Activated CD4-positive, alpha-beta T cell treated with anti-CD3 and anti-CD28 coated beads, Interleukin-2, amount 10 ng/mL, durations not matched to agents 24 days and 14 days (primary cell): Measurements from ENCODE around the gene AP4B1. TPM values are rescaled to one million over a fixed set of nuclear protein-coding genes. Genes with fewer than 3 reads are reported as not detected.
"Not testable (repeated sequence)": the region's sequence is repeated elsewhere in the genome, so short reads cannot be mapped to it uniquely, and the experiment has no call there.

Source experiments
- DNase-seq: peaks from one replicate; pipeline ENCODE4 v3.0.0; 2022
- H3K27ac Mint-ChIP-seq: one replicate; pipeline ENCODE4 v1.8.0; 2022; ENCODE audit warnings: mild to moderate bottlenecking, mixed read lengths
- H3K27me3 Mint-ChIP-seq: one replicate; pipeline ENCODE4 v1.8.0; 2022; ENCODE audit warnings: mixed read lengths
- H3K36me3 Mint-ChIP-seq: one replicate; pipeline ENCODE4 v1.8.0; 2022; ENCODE audit warnings: low read depth, mild to moderate bottlenecking, mixed read lengths
- H3K4me1 Mint-ChIP-seq: one replicate; pipeline ENCODE4 v1.8.0; 2021; ENCODE audit warnings: mixed read lengths
- H3K4me3 Mint-ChIP-seq: one replicate; pipeline ENCODE4 v1.8.0; 2022; ENCODE audit warnings: mild to moderate bottlenecking, moderate library complexity, mixed read lengths
- H3K9me3 Mint-ChIP-seq: one replicate; pipeline ENCODE4 v1.8.0; 2021; ENCODE audit warnings: mixed read lengths
- intact Hi-C: fragments of 100-400 bp; cut with micrococcal nuclease; formaldehyde crosslinking; loops from one replicate; pipeline ENCODE4 v1.15.1; 2023
- total RNA-seq: library from RNA; stranded (reverse); gene quantifications from 2 replicates; pipeline ENCODE4 v1.2.3, GENCODE V29; 2022

The AP4B1 gene
- total RNA-seq = 41.7 and 42.3 TPM in 2 replicates

GRCh38 chr1:113904674-113905434 is at the start of gene AP4B1, which contains the start of gene DCLRE1B:
TSS of gene AP4B1 (minus strand) at chr1:113904799. CDS start at chr1:113904717, 82 bp downstream.
TSS of gene DCLRE1B (plus strand) at chr1:113905326. CDS start at chr1:113905587, 261 bp downstream.
- H3K27ac Mint-ChIP-seq = peak within 1 kb of the TSS; percentile 98
- H3K36me3 Mint-ChIP-seq = peaks cover 38% of the 10 kb centered on the region
- peak within 1 kb of the TSS; percentile 99 for H3K4me3 Mint-ChIP-seq
- peak; percentile 99 for DNase-seq
- peaks cover 53% of the 10 kb centered on the region for H3K4me1 Mint-ChIP-seq
- intact Hi-C loops = loop anchor here (1.0 to 5.0 kb wide), 7 partner anchors 24 to 606 kb away; partner anchors contain the start of genes HIPK1, PHTF1, PTPN22 and RSBN1
- no peaks in the 10 kb centered on the region for H3K27me3 Mint-ChIP-seq
- H3K9me3 Mint-ChIP-seq = no peaks in the 10 kb centered on the region

- Mint-ChIP-seq H3K4me1 (peaks cover 26% of the 10 kb centered on the region), H3K27me3 (no peaks in the 10 kb centered on the region), H3K4me3 (no peak overlapping the region), H3K9me3 (no peaks in the 10 kb centered on the region), H3K36me3 (peaks cover 35% of the 10 kb centered on the region), H3K27ac (no peak overlapping the region)
- intact Hi-C loops = no loop called here
- no peak for DNase-seq
Observed at GRCh38 chr1:113951719-113952118, 47.1 kb upstream of the AP4B1 start.

DNA sequence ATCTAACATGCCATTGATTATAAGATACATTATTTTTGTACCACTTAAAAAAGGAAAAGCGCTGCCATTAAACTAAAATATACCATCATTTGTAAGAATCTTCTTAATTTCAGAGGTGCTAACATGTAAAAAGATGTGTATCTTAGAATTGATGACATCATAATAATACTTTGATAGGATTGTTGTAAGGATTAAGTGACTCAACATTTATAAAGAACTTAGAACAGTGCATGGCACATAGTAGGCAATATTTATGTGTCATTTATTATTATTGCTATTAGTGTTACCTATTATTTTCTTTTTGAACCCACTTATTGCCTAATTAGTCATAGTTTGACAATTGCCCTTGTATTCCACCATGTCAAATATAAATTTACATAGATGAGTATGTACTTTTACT is 46.3 kb upstream of the AP4B1 start:
- DNase-seq = no peak
- Mint-ChIP-seq H3K36me3 (peaks cover 31% of the 10 kb centered on the region), H3K27me3 (no peaks in the 10 kb centered on the region), H3K4me3 (no peak overlapping the region), H3K9me3 (no peaks in the 10 kb centered on the region), H3K4me1 (peaks cover 33% of the 10 kb centered on the region), H3K27ac (no peak overlapping the region)
- intact Hi-C loops = no loop called here

- Mint-ChIP-seq H3K4me1 (peaks cover 37% of the 10 kb centered on the region), H3K4me3 (no peak overlapping the region), H3K9me3 (peaks cover 5% of the 10 kb centered on the region), H3K27ac (no peak overlapping the region), H3K27me3 (no peaks in the 10 kb centered on the region), H3K36me3 (peaks cover 31% of the 10 kb centered on the region)
- intact Hi-C loops = loop anchor here (2.0 kb wide), 1 partner anchor 18 kb away; no protein-coding TSS in a partner anchor
- no peak for DNase-seq
Observed at GRCh38 chr1:113949007-113949406, 44.4 kb upstream of the AP4B1 start.

DNA sequence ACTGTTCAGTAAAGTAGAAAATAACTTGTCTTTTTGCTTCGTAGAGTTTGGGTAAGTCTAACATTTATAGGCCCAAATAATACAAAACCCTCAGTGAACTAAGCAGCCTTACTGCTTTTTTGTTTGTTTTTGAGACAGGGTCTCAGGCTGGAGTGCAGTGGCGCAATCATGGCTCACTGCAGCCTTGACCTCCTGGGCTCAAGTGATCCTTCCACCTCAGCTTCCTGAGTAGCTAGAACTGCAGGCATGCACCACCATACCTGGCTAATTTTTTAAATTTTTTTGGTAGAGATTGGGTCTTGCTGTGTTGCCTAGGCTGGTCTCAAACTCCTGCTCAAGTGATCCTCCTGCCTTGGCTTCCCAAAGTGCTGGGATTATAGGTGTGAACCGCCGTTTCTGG is 43.6 kb upstream of the AP4B1 start:
- H3K4me3 Mint-ChIP-seq, H3K9me3 Mint-ChIP-seq, H3K27me3 Mint-ChIP-seq, DNase-seq: not testable (repeated sequence)
- H3K36me3 Mint-ChIP-seq = peaks cover 30% of the 10 kb centered on the region
- intact Hi-C loops = loop anchor here (2.0 kb wide), 1 partner anchor 17 kb away; no protein-coding TSS in a partner anchor
- peak overlapping the region; percentile 38 for H3K27ac Mint-ChIP-seq
- H3K4me1 Mint-ChIP-seq = peaks cover 39% of the 10 kb centered on the region

- Mint-ChIP-seq H3K36me3 (peaks cover 32% of the 10 kb centered on the region), H3K9me3 (peaks cover 8% of the 10 kb centered on the region), H3K27me3 (no peaks in the 10 kb centered on the region), H3K4me3 (peak overlapping the region; percentile 64), H3K27ac (peak overlapping the region; percentile 54), H3K4me1 (peaks cover 40% of the 10 kb centered on the region)
- intact Hi-C loops = loop anchor here (2.0 kb wide), 1 partner anchor 17 kb away; no protein-coding TSS in a partner anchor
- DNase-seq = no peak
Observed at GRCh38 chr1:113947388-113948107, 42.9 kb upstream of the AP4B1 start.

GRCh38 chr1:113946678-113947387 is 42.2 kb upstream of the AP4B1 start:
- Mint-ChIP-seq H3K36me3 (peaks cover 35% of the 10 kb centered on the region), H3K4me1 (peaks cover 40% of the 10 kb centered on the region), H3K4me3 (peak overlapping the region; percentile 64), H3K9me3 (peaks cover 8% of the 10 kb centered on the region), H3K27ac (peak overlapping the region; percentile 54), H3K27me3 (no peaks in the 10 kb centered on the region)
- intact Hi-C loops = no loop called here
- no peak for DNase-seq

- Mint-ChIP-seq H3K9me3 (peaks cover 8% of the 10 kb centered on the region), H3K27ac (peak overlapping the region; percentile 55), H3K27me3 (no peaks in the 10 kb centered on the region), H3K36me3 (peaks cover 34% of the 10 kb centered on the region), H3K4me3 (peak overlapping the region; percentile 45), H3K4me1 (peaks cover 40% of the 10 kb centered on the region)
- DNase-seq = no peak
- intact Hi-C loops = no loop called here
Observed at GRCh38 chr1:113946112-113946511, 41.5 kb upstream of the AP4B1 start.

DNA sequence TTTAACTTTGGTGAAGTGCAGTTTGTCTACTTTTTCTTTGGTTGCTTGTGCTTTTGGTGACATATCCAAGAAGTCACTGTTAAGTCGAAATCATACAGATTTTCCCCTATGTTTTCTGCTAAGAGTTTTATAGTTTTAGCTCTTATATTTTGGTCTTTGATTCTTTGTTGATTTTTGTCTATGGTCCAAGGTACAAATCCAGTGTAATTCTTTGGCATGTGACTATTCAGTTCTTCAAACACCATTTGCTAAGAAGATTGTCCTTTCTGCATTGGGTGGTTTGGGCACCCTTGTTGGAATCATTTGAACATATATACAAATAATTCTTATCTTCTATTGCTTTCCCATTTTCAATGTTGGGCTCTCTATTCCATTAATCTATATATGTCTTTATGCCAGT is 40.7 kb upstream of the AP4B1 start:
- Mint-ChIP-seq H3K27ac (no peak overlapping the region), H3K27me3 (no peaks in the 10 kb centered on the region), H3K4me3 (no peak overlapping the region), H3K4me1 (peaks cover 48% of the 10 kb centered on the region), H3K36me3 (peaks cover 42% of the 10 kb centered on the region), H3K9me3 (peaks cover 8% of the 10 kb centered on the region)
- no peak for DNase-seq
- intact Hi-C loops = no loop called here

GRCh38 chr1:113943028-113943811 is 38.6 kb upstream of the AP4B1 start:
- peak overlapping the region; percentile 26 for H3K27ac Mint-ChIP-seq

DNA sequence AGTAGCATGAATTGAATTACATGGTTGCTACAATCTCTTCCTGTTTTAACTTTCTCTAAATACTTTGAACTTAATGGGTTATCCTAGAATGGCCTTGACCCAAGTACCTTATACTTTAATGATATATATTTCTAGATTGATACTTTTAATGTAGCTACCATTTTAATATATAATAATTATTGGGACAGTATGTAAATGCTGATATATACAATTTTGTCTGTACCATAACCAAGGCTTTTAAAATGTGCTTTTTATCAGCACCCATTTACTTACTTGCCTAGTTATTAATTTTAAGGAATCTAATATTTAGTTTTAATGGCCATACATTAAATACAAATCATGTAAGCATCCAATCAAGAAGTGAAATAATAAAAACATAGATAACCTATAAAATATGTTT is 37.9 kb upstream of the AP4B1 start:
- Mint-ChIP-seq H3K4me3 (no peak overlapping the region), H3K36me3 (peaks cover 52% of the 10 kb centered on the region), H3K27ac (no peak overlapping the region), H3K27me3 (no peaks in the 10 kb centered on the region), H3K4me1 (peaks cover 58% of the 10 kb centered on the region), H3K9me3 (peaks cover 8% of the 10 kb centered on the region)
- intact Hi-C loops = no loop called here
- no peak for DNase-seq

More at GRCh38 chr1:113943028-113943811, 38.6 kb upstream of the AP4B1 start:
- Mint-ChIP-seq H3K4me1 (peaks cover 57% of the 10 kb centered on the region), H3K4me3 (no peak overlapping the region), H3K27me3 (no peaks in the 10 kb centered on the region), H3K36me3 (peaks cover 49% of the 10 kb centered on the region), H3K9me3 (peaks cover 8% of the 10 kb centered on the region)
- no peak for DNase-seq
- intact Hi-C loops = no loop called here

DNA sequence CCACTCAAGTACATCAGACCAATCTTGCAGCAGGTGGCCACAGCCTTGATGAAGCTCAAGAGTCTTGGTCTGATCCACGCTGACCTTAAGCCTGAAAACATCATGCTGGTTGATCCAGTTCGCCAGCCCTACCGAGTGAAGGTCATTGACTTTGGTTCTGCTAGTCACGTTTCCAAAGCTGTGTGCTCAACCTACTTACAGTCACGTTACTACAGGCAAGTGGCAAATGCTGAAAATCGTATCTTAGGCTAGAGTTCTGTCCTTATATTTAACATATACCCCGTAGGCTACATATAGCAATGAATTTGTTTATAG is 36.6 kb upstream of the AP4B1 start:
- Mint-ChIP-seq H3K36me3 (peaks cover 54% of the 10 kb centered on the region), H3K4me3 (peak overlapping the region; percentile 72), H3K4me1 (peaks cover 53% of the 10 kb centered on the region), H3K27ac (peak overlapping the region; percentile 38), H3K9me3 (peaks cover 8% of the 10 kb centered on the region), H3K27me3 (no peaks in the 10 kb centered on the region)
- intact Hi-C loops = no loop called here
- DNase-seq = peak; percentile 60
